ENCODE results near the gene SLC4A2. TPM values are rescaled to one million over a fixed set of nuclear protein-coding genes. Genes with fewer than 3 reads are reported as not detected.

Gene SLC4A2
- total and polyA plus RNA-seq, 2 of the 8 experiments (the other 6 are each of a cell fraction or from before 2014, with no cell fraction given): 72.6 to 147 TPM

DNA sequence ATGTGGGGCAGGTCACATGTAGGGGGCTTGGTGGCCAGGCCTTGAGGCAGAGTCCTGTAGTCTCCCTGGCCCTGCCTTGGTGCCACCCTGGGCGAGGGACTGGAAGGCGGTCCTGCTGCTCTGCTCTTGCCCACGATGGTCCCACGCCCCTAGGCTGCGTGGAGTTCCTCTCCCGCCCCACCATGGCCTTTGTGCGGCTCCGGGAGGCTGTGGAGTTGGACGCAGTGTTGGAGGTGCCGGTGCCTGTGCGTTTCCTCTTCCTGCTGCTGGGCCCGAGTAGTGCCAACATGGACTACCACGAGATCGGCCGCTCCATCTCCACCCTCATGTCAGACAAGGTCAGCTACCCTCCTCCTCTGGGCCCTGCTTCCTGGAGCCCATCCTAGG, 11.2 kb downstream of the SLC4A2 start:
- DNase-seq (ENCODE audit: low read depth in 1 of 2, low spot score in 2 of 2) (no peak), FAIRE-seq (no peak)
- H2BK12ac ChIP-seq (ENCODE audit: low read depth, low read length): no peak overlapping the region
- H3K18ac ChIP-seq (ENCODE audit: extremely low read depth, low read length): no peak overlapping the region
- H2AFZ ChIP-seq (ENCODE audit: low read length): no peak overlapping the region
- H3K4me1 ChIP-seq (replicated peaks in 1 of 4; ENCODE audit: control insufficient read depth in 3 of 4, insufficient read depth in 4 of 4, low read length in 3 of 4): peaks cover 3 to 6% (median 5%) of the 10 kb centered on the region in 4 experiments
- ChIA-PET POLR2A (ENCODE audit: partially characterized antibody) (interaction anchor here (1.6 to 1.8 kb wide), 2 partner anchors 8 to 10 kb away, joined by 4 to 7 read pairs; no protein-coding TSS in a partner anchor), CTCF (ENCODE audit: partially characterized antibody) (interaction anchor here (6.5 kb wide), 1 partner anchor 40 kb away, joined by 36 read pairs; no protein-coding TSS in a partner anchor)
- H3K79me2 ChIP-seq (ENCODE audit: control insufficient read depth in 1 of 2, insufficient read depth in 2 of 2, low read length in 2 of 2): no peaks in the 10 kb centered on the region
- no peak overlapping the region for H2BK20ac ChIP-seq (ENCODE audit: low read length)
- TF ChIP-seq CHD1 (IDR thresholded peaks at IDR 0.05; ENCODE audit: low read depth, low read length): no peak
- no peak for TF ChIP-seq POLR2AphosphoS5 (IDR thresholded peaks at IDR 0.05; ENCODE audit: low read depth, low read length)
- no peak for TF ChIP-seq CEBPB (IDR thresholded peaks at IDR 0.05; ENCODE audit: low read depth, low read length)
- no peak for TF ChIP-seq PHF8 (conservative IDR thresholded peaks at IDR 0.05; ENCODE audit: low read depth, low read length)
- TF ChIP-seq CTBP2 (IDR thresholded peaks at IDR 0.05; ENCODE audit: borderline replicate concordance, insufficient read depth, insufficient read length, low read length): no peak
- TF ChIP-seq TAF7 (optimal IDR thresholded peaks at IDR 0.05; ENCODE audit: borderline replicate concordance, low read depth, low read length): no peak
- TF ChIP-seq SIX5 (IDR thresholded peaks at IDR 0.05; ENCODE audit: low read depth, low read length): no peak
- TF ChIP-seq, protein P1, sequence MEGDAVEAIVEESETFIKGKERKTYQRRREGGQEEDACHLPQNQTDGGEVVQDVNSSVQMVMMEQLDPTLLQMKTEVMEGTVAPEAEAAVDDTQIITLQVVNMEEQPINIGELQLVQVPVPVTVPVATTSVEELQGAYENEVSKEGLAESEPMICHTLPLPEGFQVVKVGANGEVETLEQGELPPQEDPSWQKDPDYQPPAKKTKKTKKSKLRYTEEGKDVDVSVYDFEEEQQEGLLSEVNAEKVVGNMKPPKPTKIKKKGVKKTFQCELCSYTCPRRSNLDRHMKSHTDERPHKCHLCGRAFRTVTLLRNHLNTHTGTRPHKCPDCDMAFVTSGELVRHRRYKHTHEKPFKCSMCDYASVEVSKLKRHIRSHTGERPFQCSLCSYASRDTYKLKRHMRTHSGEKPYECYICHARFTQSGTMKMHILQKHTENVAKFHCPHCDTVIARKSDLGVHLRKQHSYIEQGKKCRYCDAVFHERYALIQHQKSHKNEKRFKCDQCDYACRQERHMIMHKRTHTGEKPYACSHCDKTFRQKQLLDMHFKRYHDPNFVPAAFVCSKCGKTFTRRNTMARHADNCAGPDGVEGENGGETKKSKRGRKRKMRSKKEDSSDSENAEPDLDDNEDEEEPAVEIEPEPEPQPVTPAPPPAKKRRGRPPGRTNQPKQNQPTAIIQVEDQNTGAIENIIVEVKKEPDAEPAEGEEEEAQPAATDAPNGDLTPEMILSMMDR (IDR thresholded peaks at IDR 0.05; ENCODE audit: control extremely low read depth in 1 of 3, insufficient read depth in 1 of 3, low read depth in 1 of 3, low read length in 3 of 3): no peak
- TF ChIP-seq FOSL1 (IDR thresholded peaks at IDR 0.05; ENCODE audit: insufficient read depth, low read depth, low read length): no peak
- H3K4me3 ChIP-seq (ENCODE audit: extremely low read depth in 1 of 4, insufficient read depth in 2 of 4, low read depth in 3 of 4, low read length in 4 of 4): no peak overlapping the region
- H4K20me1 ChIP-seq (replicated peaks in 1 of 2; ENCODE audit: control insufficient read depth in 1 of 2, insufficient read depth in 2 of 2, low read length in 2 of 2): peaks cover 3 to 13% of the 10 kb centered on the region in 2 experiments
- H3K79me1 ChIP-seq (ENCODE audit: low read depth, low read length): no peaks in the 10 kb centered on the region
- H3K23me2 ChIP-seq (ENCODE audit: low read depth, low read length): no peaks in the 10 kb centered on the region
- peaks cover 28 to 73% (median 54%) of the 10 kb centered on the region in 4 experiments for H3K36me3 ChIP-seq (ENCODE audit: control insufficient read depth in 2 of 4, insufficient read depth in 4 of 4, low read length in 3 of 4)
- WGBS, 2 experiments (ENCODE audit: extremely low coverage in 1 of 2, insufficient coverage in 1 of 2, insufficient read length in 1 of 2, insufficient replicate concordance in 2 of 2, low coverage in 1 of 2, low lambda C conversion rate in 2 of 2, missing lambda C conversion rate in 1 of 2): 96% methylated on average over 9 of the region's 15 CpGs; no CpG with 5 or more reads in 1 of the 2 experiments
- no peak overlapping the region for H3K9ac ChIP-seq (replicated peaks in 1 of 4; ENCODE audit: extremely low read depth in 1 of 4, low read depth in 3 of 4, low read length in 3 of 4)
- H3K23ac ChIP-seq (ENCODE audit: insufficient read length): no peak overlapping the region
- no peak overlapping the region for H4K91ac ChIP-seq (replicated peaks; ENCODE audit: insufficient read length, low read length)
- H2BK120ac ChIP-seq (replicated peaks; ENCODE audit: low read depth, low read length): no peak overlapping the region
- no peak overlapping the region for H3K4me2 ChIP-seq (ENCODE audit: insufficient read depth in 1 of 2, low read depth in 2 of 2, low read length in 2 of 2)
- H3K9me3 ChIP-seq (ENCODE audit: insufficient read depth in 2 of 2, low read depth in 1 of 2, low read length in 1 of 2): no peaks in the 10 kb centered on the region
- H2AK5ac ChIP-seq (ENCODE audit: low read depth, low read length): no peak overlapping the region
- no peak overlapping the region for H3K14ac ChIP-seq (ENCODE audit: insufficient read length)
- H3K27me3 ChIP-seq (replicated peaks in 1 of 4; ENCODE audit: control insufficient read depth in 3 of 4, extremely low read depth in 1 of 4, insufficient read depth in 3 of 4, low read length in 3 of 4): no peaks in the 10 kb centered on the region
- H3K4ac ChIP-seq (replicated peaks; ENCODE audit: insufficient read length, low read depth, low read length): no peak overlapping the region
- H4K8ac ChIP-seq (ENCODE audit: extremely low read depth, insufficient read depth, low read length): no peak overlapping the region
- H3K56ac ChIP-seq (replicated peaks; ENCODE audit: insufficient read length, low read depth, low read length): no peak overlapping the region
- no peak overlapping the region; the same call in 1 of the 2 replicates for H3K27ac ChIP-seq (ENCODE audit: low read depth, low read length)
- no peak overlapping the region for H4K5ac ChIP-seq (ENCODE audit: insufficient read length, low read depth, low read length)
- H2BK15ac ChIP-seq (ENCODE audit: low read length): no peak overlapping the region
- H2BK5ac ChIP-seq (ENCODE audit: low read depth, low read length): no peak overlapping the region

Measured in H1 (cell line).